SU-DHL-6 (cell line): ENCODE results near the gene WDR5B.
"Not testable (repeated sequence)": the region's sequence is repeated elsewhere in the genome, so short reads cannot be mapped to it uniquely, and the experiment has no call there.

Experiments
- H2AFZ ChIP-seq: fragments of 200-600 bp; sonication (generic); 2 replicates; pipeline ENCODE4 v1.6.1; 2014; ENCODE audit warnings: low read depth, mild to moderate bottlenecking, moderate library complexity, mixed read lengths, antibody characterized with exemption, low read length; ENCODE audit not compliant: severe bottlenecking
- H3F3A ChIP-seq: fragments of 200-600 bp; shearing (Covaris generic); 2 replicates; pipeline ENCODE4 v1.6.0; 2016; ENCODE audit warnings: antibody characterized with exemption, mild to moderate bottlenecking; ENCODE audit not compliant: insufficient read depth
- H3K27ac ChIP-seq: fragments of 200-600 bp; sonication (generic); 2 replicates; pipeline ENCODE4 v1.5.1; 2016; ENCODE audit warnings: low read depth, mild to moderate bottlenecking, low read length, moderate library complexity, mixed read lengths
- H3K27me3 ChIP-seq: fragments of 200-600 bp; sonication (generic), shearing (Covaris generic); 2 replicates; pipeline ENCODE4 v1.6.0; 2014; ENCODE audit warnings: mild to moderate bottlenecking, low read length
- H3K36me3 ChIP-seq: fragments of 200-600 bp; sonication (generic); 2 replicates; pipeline ENCODE4 v1.6.1; 2014; ENCODE audit warnings: mild to moderate bottlenecking, low read length, mixed read lengths
- H3K4me2 ChIP-seq: fragments of 300-600, 200-600 bp; shearing (Covaris generic), sonication (generic); 2 replicates; pipeline ENCODE4 v1.6.0; 2014; ENCODE audit warnings: low read length, low read depth, mild to moderate bottlenecking; ENCODE audit not compliant: poor library complexity, severe bottlenecking
- H3K4me3 ChIP-seq: fragments of 200-600 bp; sonication (generic); 2 replicates; pipeline ENCODE4 v1.5.1; 2014; ENCODE audit warnings: antibody characterized with exemption, low read length, mild to moderate bottlenecking, mixed read lengths; ENCODE audit not compliant: insufficient read depth, poor library complexity, severe bottlenecking
- H3K79me2 ChIP-seq: fragments of 200-600 bp; sonication (generic); 2 replicates; pipeline ENCODE4 v1.6.1; 2014; ENCODE audit warnings: mild to moderate bottlenecking, low read length, moderate library complexity; ENCODE audit not compliant: insufficient read depth
- H3K9ac ChIP-seq: fragments of 200-600 bp; sonication (generic); 2 replicates; pipeline ENCODE4 v1.7.0; 2014; ENCODE audit warnings: mild to moderate bottlenecking, low read length
- H3K9me2 ChIP-seq: fragments of 200-600 bp; sonication (generic); replicated peaks from 2 replicates; pipeline ENCODE4 v1.6.1; 2014; ENCODE audit warnings: low read length; ENCODE audit not compliant: insufficient read depth
- H3K9me3 ChIP-seq: fragments of 200-600 bp; sonication (generic); 2 replicates; pipeline ENCODE4 v1.6.1; 2014; ENCODE audit warnings: low read length, mixed read lengths; ENCODE audit not compliant: insufficient read depth
- H4K20me1 ChIP-seq: fragments of 200-600 bp; sonication (generic); 2 replicates; pipeline ENCODE4 v1.6.1; 2014; ENCODE audit warnings: low read depth, mild to moderate bottlenecking, antibody characterized with exemption, low read length, moderate library complexity, mixed read lengths
- CTCF ChIP-seq: fragments of 200-600 bp; sonication (generic); IDR thresholded peaks from one replicate; pipeline ENCODE4 v1.5.1; 2017; ENCODE audit warnings: antibody characterized with exemption, mild to moderate bottlenecking, low read length, moderate library complexity; ENCODE audit not compliant: insufficient read depth, poor library complexity, severe bottlenecking
- EZH2phosphoT487 ChIP-seq: fragments of 200-600 bp; sonication (generic), shearing (Covaris generic); conservative IDR thresholded peaks from 2 replicates; pipeline ENCODE4 v1.6.1; 2018; ENCODE audit warnings: mild to moderate bottlenecking, antibody characterized with exemption, low read length, moderate library complexity, mixed read lengths

The WDR5B gene

GRCh38 chr3:122451371-122451770, 35.5 kb upstream of the WDR5B start:
- H3K27ac ChIP-seq: no peak overlapping the region
- H3K79me2 ChIP-seq: no peaks in the 10 kb centered on the region
- no peaks in the 10 kb centered on the region for H3K9me2 ChIP-seq
- no peak overlapping the region for H3K4me2 ChIP-seq
- H3K4me3 ChIP-seq: no peak overlapping the region
- no peak for TF ChIP-seq CTCF
- no peak for TF ChIP-seq EZH2phosphoT487
- peaks cover 33% of the 10 kb centered on the region for H3K36me3 ChIP-seq
- no peaks in the 10 kb centered on the region for H3F3A ChIP-seq
- H3K27me3 ChIP-seq: no peaks in the 10 kb centered on the region
- no peaks in the 10 kb centered on the region for H3K9me3 ChIP-seq
- no peak overlapping the region for H3K9ac ChIP-seq
- no peaks in the 10 kb centered on the region for H4K20me1 ChIP-seq
- no peak overlapping the region for H2AFZ ChIP-seq

- H3K4me2 ChIP-seq, H3K9me3 ChIP-seq, H3F3A ChIP-seq, H4K20me1 ChIP-seq, H3K4me3 ChIP-seq, H3K79me2 ChIP-seq, H3K27me3 ChIP-seq, H3K9ac ChIP-seq, H3K9me2 ChIP-seq, H2AFZ ChIP-seq, H3K27ac ChIP-seq: not testable (repeated sequence)
- peaks cover 21% of the 10 kb centered on the region; the same call in 1 of the 2 replicates for H3K36me3 ChIP-seq
These were observed 32.4 kb upstream of the WDR5B start for GRCh38 chr3:122448218-122448617.

- not testable (repeated sequence) for H4K20me1 ChIP-seq, H3K27me3 ChIP-seq, H3K4me2 ChIP-seq, H3K4me3 ChIP-seq, H3K79me2 ChIP-seq, H2AFZ ChIP-seq, H3K9me3 ChIP-seq, H3K27ac ChIP-seq, H3K9me2 ChIP-seq, H3K9ac ChIP-seq, H3F3A ChIP-seq
- H3K36me3 ChIP-seq: peaks cover 17% of the 10 kb centered on the region; the same call in 1 of the 2 replicates
These were observed 28.6 kb upstream of the WDR5B start for GRCh38 chr3:122444491-122444887.

- H4K20me1 ChIP-seq, H2AFZ ChIP-seq, H3K79me2 ChIP-seq, H3K4me2 ChIP-seq, H3K27me3 ChIP-seq, H3K27ac ChIP-seq, H3K9me2 ChIP-seq, H3F3A ChIP-seq, H3K9me3 ChIP-seq, H3K9ac ChIP-seq, H3K4me3 ChIP-seq: not testable (repeated sequence)
- H3K36me3 ChIP-seq: peaks cover 19% of the 10 kb centered on the region; the same call in 1 of the 2 replicates
These were observed 28.1 kb upstream of the WDR5B start for GRCh38 chr3:122443762-122444490.

GRCh38 chr3:122443090-122443489, 27.2 kb upstream of the WDR5B start:
- no peaks in the 10 kb centered on the region for H4K20me1 ChIP-seq
- TF ChIP-seq CTCF (no peak), EZH2phosphoT487 (no peak)
- H3K36me3 ChIP-seq: peaks cover 19% of the 10 kb centered on the region; the same call in 1 of the 2 replicates
- H3K9me2 ChIP-seq: no peaks in the 10 kb centered on the region
- H2AFZ ChIP-seq: no peak overlapping the region
- H3F3A ChIP-seq: no peaks in the 10 kb centered on the region
- no peaks in the 10 kb centered on the region for H3K9me3 ChIP-seq
- no peaks in the 10 kb centered on the region for H3K79me2 ChIP-seq
- no peak overlapping the region for H3K4me3 ChIP-seq
- H3K9ac ChIP-seq: no peak overlapping the region
- no peaks in the 10 kb centered on the region for H3K27me3 ChIP-seq
- no peak overlapping the region for H3K27ac ChIP-seq
- no peak overlapping the region for H3K4me2 ChIP-seq
